Hematopoietic multipotent progenitor cell treated with erythropoietin and hydrocortisone succinate and interleukin-3 and kit ligand, for 17 days (in vitro differentiated cells): ENCODE measurements around the gene LAP3.

Experiments used
- DNase-seq: peaks from one replicate; pipeline ENCODE4 v3.0.0-alpha.2; 2015; ENCODE audit warnings: low spot score

The LAP3 gene

DNA sequence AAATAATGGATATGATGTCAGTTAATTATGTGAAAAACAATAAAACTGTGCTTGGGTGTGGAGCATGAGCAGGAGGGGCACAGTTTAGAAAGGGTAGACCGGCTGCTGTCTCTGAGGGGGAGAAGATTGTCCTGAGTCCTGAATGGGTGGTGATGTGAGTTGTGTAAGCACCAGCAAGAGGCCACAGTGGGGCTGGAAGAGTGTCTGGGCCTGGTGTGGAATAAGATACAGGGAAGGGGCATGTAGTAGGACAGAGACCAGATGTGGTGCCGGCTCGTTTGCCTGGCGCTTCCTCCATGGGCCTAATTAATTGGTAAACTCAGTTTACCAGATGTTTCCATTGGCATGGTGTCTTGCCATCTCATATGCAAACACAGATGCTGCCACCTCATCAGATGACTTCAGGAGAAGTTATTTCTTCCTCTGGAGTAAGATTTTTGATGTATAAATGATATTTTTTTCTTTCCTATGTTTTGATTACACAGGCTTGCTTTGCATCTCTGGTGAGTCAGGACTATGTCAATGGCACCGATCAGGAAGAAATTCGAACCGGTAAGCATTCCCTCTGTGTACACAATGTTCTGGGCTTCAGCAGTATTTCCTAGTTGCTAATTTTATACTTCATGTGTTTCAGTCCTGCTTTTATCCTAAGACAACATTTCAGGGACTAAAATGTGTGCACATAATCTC lies 42.6 kb downstream of the LAP3 start:
- DNase-seq, result no peak

DNA sequence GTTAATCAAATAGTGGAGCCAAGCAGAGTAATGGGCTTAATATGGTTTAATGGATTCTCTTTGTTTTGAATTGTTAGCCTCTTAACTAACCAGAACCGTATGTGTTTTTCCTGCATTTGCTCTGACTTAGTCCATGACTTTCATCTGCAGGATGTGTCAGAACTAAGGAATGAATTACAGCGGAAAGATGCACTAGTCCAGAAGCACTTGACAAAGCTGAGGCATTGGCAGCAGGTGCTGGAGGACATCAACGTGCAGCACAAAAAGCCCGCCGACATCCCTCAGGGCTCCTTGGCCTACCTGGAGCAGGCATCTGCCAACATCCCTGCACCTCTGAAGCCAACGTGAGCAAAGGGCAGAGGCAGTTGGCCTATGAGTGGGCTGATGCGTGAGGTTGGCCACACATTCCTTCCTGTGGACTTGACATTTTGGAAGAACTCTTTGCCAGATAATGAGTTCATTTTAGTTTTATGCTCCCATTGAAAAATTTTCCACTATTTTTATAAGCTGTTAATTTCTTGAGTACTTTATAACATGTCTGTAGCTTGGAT lies 46.5 kb downstream of the LAP3 start:
- DNase-seq, result no peak

GRCh38 chr4:17624821-17625220 lies 47.8 kb downstream of the LAP3 start:
- DNase-seq, result no peak

GRCh38 chr4:17630228-17630627 lies 53.2 kb downstream of the LAP3 start:
- DNase-seq, result no peak

- DNase-seq, result no peak
These were observed 56.6 kb downstream of the LAP3 start for GRCh38 chr4:17633600-17633999.

DNA sequence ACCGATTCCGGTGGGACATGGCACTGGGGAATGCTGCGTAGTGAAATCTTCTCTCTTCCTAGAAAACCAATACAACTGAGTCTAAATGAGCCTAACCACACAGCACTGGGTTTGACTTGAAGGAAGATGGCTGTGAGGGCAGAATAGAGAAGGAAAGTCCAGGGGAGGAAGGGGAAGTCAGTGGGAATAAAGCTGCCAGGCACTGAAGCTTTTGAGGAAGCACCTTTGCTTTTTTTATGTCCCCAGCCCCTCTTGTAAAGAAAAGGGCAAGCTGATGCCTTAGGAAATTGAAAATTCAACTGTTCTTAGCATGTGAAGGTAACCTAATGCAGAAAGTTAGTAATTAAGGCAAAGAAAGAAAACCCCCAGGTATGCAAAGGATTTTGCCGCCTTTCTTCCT lies 58.1 kb downstream of the LAP3 start:
- no peak for DNase-seq

DNA sequence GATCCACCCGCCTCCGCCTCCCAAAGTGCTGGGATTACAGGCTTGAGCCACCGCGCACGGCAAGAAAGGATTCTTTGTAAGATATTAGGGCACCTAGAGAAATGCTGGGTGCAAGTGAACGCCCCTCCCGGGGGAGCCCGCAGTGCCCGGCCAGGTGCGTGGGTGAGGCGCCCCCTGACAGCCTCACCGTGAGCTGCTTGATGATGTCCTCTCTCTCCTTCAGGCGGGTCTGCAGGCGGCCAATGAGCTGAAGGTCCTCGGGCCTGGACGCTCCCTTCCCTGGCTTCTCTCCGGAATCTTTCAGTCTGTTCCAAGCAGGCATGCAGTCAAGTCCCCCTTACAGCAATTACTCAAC lies 59.3 kb downstream of the LAP3 start:
- no peak for DNase-seq

DNA sequence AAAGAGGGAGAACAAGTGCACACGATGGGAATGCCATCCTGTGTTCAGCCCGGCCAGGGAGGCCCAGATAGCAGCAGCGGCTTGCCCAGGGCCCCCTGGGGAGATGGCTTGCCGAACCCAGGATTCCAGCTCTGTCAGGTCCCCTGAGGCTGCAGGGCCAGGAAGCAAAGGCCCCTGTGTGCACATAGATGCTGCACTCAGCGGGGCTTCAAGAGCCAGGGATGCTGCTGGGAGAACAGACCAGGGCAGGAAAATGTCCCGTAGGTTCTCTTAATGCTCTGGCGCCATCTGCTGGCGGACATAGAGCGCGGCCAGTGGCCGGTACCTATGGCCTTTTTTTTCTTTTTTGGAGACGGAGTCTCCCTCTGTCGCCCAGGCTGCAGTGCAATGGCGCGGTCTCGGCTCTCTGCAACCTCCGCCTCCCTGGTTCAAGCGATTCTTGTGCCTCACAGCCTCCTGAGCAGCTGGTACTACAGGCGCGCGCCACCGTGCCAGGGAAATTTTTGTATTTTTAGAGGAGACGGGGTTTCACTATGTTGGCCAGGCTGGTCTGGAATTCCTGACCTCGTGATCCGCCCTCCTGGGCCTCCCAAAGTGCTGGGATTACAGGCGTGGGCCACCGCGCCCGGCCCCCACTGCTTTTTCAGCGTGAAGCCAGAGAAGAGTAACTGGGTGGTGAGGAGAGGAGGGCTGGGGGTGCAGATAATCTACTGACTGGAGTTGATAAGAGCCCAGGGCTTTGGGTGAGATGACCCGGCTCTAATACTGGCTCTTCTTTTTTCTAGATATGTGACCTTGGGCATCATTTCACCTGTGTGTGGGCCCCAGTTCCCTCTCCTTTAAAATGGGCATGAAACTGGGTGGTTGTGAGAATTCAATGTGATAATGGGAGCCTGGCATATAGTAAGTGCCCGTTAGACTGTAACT lies 60.0 kb downstream of the LAP3 start:
- peak; percentile 84 for DNase-seq

- no peak for DNase-seq
These were observed 62.1 kb downstream of the LAP3 start for GRCh38 chr4:17639136-17639535.

DNA sequence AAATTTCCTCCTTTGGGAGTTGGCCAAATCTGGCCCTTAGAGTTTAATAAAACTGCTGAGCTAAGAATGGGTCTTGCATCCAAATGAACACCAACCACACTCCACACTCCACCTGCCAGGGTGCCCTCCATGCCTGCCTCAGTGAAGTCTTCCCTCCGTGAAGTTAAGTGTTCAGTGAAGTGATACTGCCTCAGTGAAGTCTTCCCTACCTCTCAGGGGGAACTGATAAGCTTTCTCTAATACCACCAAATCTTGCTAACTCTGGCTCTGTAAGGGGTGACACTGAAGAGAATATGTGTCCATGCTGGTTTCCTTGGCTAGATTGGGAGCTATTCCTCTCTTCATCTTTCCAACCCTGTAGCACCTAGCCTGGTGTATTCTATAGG lies 65.4 kb downstream of the LAP3 start:
- no peak for DNase-seq

DNA sequence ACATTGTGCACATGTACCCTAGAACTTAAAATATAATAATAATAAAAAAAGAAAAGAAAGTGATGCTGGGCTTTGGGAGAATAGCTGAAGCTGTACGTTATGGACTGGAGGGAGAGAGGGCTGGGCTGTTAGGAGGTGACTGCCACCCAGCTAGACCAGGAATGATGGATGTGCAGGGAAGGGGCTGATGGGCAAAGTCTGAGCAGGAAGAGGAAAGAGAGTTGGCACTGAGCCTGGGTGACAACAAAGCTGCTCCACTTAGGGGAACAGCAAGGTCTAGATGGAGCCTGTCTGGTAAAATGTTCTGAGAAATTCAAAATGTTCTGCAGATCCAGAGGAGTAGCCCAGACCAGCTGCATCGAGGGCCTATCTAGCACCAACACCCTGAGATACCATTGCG lies 69.7 kb downstream of the LAP3 start:
- DNase-seq, result no peak

GRCh38 chr4:17647176-17647806 lies 70.3 kb downstream of the LAP3 start:
- no peak for DNase-seq

DNA sequence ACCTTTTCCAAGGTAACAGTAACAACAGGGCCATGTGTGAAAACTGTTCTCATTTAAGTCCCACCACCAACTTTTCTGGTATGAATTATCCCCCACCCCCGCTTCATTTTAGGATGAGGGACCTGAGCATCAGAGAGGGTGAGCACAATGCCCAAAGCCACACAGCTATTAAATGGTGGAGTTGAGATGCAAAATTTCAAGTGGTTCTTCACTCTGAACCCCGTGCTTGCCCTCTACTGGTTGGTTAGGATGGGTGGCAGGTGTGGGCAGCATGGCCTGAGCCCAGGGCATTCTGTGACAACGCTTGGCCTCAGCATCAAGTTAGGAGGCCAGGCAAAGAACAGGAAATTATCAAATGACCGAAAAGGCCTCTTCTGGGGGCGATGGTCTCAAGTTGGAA lies 70.9 kb downstream of the LAP3 start:
- DNase-seq, result no peak

- no peak for DNase-seq
These were observed 73.4 kb downstream of the LAP3 start for GRCh38 chr4:17650406-17650805.

DNA sequence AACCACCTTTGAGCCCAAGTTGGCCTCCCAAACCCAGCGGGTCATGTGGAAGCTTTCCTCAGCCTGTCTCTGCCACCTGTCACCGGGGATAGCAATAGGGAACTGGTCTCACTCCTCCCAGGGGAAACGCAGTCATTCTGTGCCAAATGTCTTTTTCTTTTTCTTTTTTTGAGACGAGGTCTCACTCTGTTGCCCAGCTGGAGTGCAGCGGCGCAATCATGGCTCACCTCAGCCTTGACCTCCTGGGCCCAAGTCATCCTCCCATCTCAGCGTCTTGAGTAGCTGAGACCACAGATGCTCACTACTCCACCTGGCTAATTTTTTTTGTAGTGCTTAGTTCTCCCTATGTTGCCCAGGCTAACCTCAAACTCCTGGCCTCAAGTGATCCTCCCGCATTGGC lies 77.7 kb downstream of the LAP3 start:
- no peak for DNase-seq

DNA sequence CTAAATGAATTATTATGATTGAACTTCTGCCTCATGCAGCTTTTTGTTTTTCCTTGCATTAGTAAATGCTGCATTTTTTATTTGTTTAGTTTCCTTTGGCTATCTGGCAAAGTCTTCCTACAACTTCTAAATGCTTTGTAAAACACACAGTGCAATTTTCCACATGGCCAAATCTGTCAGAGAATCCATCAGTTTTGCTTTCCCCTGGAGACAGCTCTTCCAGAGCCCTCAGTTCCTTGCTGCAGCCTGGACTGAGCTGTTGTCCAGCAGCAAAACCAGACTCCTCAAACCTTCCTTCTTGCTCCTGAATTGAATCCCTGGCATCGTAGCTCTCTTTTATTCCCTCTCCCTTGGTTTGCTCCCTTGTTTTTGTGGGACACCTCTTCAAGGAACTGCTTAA lies 80.1 kb downstream of the LAP3 start:
- no peak for DNase-seq
